Measurements from ENCODE around the gene RAMP1.

DNA sequence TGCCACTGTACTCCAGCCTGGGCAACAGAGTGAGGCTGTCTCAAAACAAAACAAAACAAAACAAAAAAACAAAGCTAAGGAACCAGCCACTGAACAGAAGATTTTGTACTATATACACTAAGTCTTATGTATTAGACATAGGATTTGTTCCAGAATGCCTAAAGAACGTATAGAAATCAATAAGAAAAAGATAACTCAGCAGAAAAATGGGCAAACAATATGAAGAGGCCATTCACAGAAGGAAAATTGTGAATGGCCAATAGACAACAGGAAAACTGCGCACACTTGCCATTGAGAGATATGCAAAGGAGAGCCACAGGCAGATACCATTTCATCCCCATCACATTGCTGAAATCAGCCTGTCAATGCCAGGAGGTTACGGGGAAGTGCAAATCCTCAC lies 92.5 kb downstream of the RAMP1 start:
- TF ChIP-seq CTCF (IDR thresholded peaks at IDR 0.05) (no peak), POLR2A (IDR thresholded peaks at IDR 0.05) (no peak)

Data from prostate gland (tissue), 2 donors.